NCI-H345 treated with DMSO at 0.1 percent for 48 hours (cell line): ENCODE measurements around the gene CMTM6.
"Not testable (repeated sequence)": the region's sequence is repeated elsewhere in the genome, so short reads cannot be mapped to it uniquely, and the experiment has no call there.

Source experiments
- DNase-seq: peaks from one replicate; lab custom pipeline; 2025; ENCODE audit not compliant: unreplicated experiment; lab: John Stamatoyannopoulos, UW

Gene CMTM6

GRCh38 chr3:32502118-32502945, at the start of gene CMTM6:
Gene CMTM6, minus strand, starts transcription at chr3:32502852. Its CDS starts 107 bp downstream, at chr3:32502745.
- DNase-seq: peak; percentile 22

GRCh38 chr3:32552013-32552412, 49.4 kb upstream of the CMTM6 start:
- no peak for DNase-seq

- DNase-seq: no peak
These were observed 48.8 kb upstream of the CMTM6 start for GRCh38 chr3:32551496-32551895.

GRCh38 chr3:32551087-32551486, 48.4 kb upstream of the CMTM6 start:
- DNase-seq: no peak

- no peak for DNase-seq
These were observed 42.7 kb upstream of the CMTM6 start for GRCh38 chr3:32545305-32545704.

GRCh38 chr3:32544894-32545293, 42.2 kb upstream of the CMTM6 start:
- no peak for DNase-seq

- DNase-seq: no peak
These were observed 40.2 kb upstream of the CMTM6 start for GRCh38 chr3:32542807-32543206.

GRCh38 chr3:32540899-32541298, 38.2 kb upstream of the CMTM6 start:
- no peak for DNase-seq

- DNase-seq: no peak
These were observed 29.8 kb upstream of the CMTM6 start for GRCh38 chr3:32532434-32532833.

GRCh38 chr3:32531010-32531647, 28.5 kb upstream of the CMTM6 start:
- DNase-seq: no peak

GRCh38 chr3:32525720-32526119, 23.1 kb upstream of the CMTM6 start:
- DNase-seq: no peak

- DNase-seq: no peak
These were observed 20.0 kb upstream of the CMTM6 start for GRCh38 chr3:32522682-32523081.

- DNase-seq: not testable (repeated sequence)
These were observed 16.3 kb upstream of the CMTM6 start for GRCh38 chr3:32518921-32519320.

- DNase-seq: not testable (repeated sequence)
These were observed 14.1 kb upstream of the CMTM6 start for GRCh38 chr3:32516751-32517150.

GRCh38 chr3:32511005-32511404, 8.4 kb upstream of the CMTM6 start:
- DNase-seq: no peak

- peak; percentile 8 for DNase-seq
These were observed 7.5 kb upstream of the CMTM6 start for GRCh38 chr3:32510075-32510724.

GRCh38 chr3:32508711-32509110, 6.1 kb upstream of the CMTM6 start:
- DNase-seq: no peak

- no peak for DNase-seq
These were observed 3.8 kb upstream of the CMTM6 start for GRCh38 chr3:32506466-32506865.

GRCh38 chr3:32502946-32503286, 264 bp upstream of the CMTM6 start:
- DNase-seq: no peak

- DNase-seq: no peak
These were observed 902 bp downstream of the CMTM6 start for GRCh38 chr3:32501783-32502117.

GRCh38 chr3:32500880-32501782, 1.5 kb downstream of the CMTM6 start:
- DNase-seq: no peak
